ENCODE measurements around the gene CMTM8.

DNA sequence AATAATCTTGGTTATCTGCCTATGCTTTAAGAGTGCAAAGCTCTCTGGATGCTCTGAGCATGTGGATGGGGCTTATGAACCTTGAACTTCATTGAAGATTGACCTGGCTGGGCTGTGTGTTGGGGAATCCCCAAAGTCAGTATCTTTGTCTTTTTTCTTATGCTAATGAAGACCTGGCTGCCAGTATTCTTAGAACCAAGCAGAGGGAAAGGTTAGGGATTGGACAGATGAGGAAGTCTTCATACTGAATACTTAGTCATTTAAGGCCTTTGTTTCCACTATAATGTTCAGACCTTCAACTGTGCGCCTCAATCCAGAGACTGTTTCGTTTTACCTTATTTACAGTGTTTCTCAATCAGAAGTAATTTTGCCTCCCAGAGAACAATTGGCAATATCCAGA lies 110.7 kb downstream of the CMTM8 start:
- TF ChIP-seq CTCF (IDR thresholded peaks at IDR 0.05; ENCODE audit: low read depth, low read length), result no peak
- TF ChIP-seq EZH2phosphoT487 (IDR thresholded peaks at IDR 0.05; ENCODE audit: low read depth), result no peak

Measured in OCI-LY3 (cell line).